ENCODE data around the gene ME1. TPM values are rescaled to one million over a fixed set of nuclear protein-coding genes. Genes with fewer than 3 reads are reported as not detected.
A peak's percentile ranks its signal among the peaks of the same experiment; 100 is the strongest.
"Not testable (repeated sequence)": the region's sequence is repeated elsewhere in the genome, so short reads cannot be mapped to it uniquely, and the experiment has no call there.

ME1 gene
- polyA plus RNA-seq, 2 of the 4 experiments (the other 2 are of a cell fraction): 59.1 to 60.6 TPM

DNA sequence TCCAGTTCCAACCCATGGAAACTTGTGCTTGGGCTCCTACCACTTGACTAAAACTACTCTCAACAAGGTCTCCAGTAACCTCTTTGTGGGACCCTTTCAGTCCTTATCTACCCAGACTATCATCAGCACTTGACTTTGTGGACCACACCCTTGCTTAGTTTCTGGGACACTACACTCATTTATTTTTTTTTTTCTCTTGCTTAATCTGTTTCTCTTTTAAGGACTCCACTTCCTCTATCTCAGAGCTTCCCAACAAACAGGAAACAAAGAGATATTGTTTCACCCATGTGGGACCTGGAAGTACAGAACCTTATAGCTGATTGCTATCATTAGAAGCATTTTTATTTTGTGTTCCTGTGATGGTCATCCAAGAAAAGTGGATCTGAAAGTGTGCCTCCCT lies 28.8 kb upstream of the ME1 start:
- Histone ChIP-seq H3K4me2 (no peak overlapping the region), H3K27ac (no peak overlapping the region), H3K4me1 (no peaks in the 10 kb centered on the region), H3K4me3 (no peak overlapping the region), H3K9me3 (no peaks in the 10 kb centered on the region)
- no peak for FAIRE-seq
- ChIA-PET POLR2A (no interaction called here), CTCF (interaction anchor here (1.7 kb wide), 1 partner anchor 52 kb away, joined by 4 read pairs; the partner anchor contains the start of gene PRSS35)
- no peak for ATAC-seq
- TF ChIP-seq EHF (CRISPR knock-in tag; IDR thresholded peaks at IDR 0.05): no peak
- TF ChIP-seq CHD2 (IDR thresholded peaks at IDR 0.05; ENCODE audit: low read length, partially characterized antibody): no peak
- TF ChIP-seq POLR2A (IDR thresholded peaks at IDR 0.05; ENCODE audit: low read length): no peak
- TF ChIP-seq NFE2L2 (conservative IDR thresholded peaks at IDR 0.05; ENCODE audit: low read length): no peak
- no peak for DNase-seq (ENCODE audit: low read depth in 1 of 2, low spot score in 1 of 2)

DNA sequence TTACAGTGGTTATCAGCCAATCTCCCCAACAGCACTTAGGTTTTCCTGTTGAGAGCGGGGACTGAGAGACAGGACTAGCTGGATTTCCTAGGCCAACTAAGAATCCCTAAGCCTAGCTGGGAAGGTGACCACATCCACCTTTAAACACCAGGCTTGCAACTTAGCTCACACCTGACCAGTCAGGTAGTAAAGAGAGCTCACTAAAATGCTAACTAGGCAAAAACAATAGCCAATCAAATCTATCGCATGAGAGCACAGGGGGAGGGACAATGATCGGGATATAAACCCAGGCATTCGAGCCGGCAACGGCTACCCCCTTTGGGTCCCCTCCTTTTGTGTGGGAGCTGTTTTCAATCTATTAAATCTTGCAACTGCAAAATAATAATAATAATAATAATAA lies 19.2 kb upstream of the ME1 start:
- H3K27ac ChIP-seq; ATAC-seq; POLR2A ChIA-PET; DNase-seq (ENCODE audit: low read depth in 1 of 2, low spot score in 1 of 2); H3K4me2 ChIP-seq; H3K4me1 ChIP-seq; H3K4me3 ChIP-seq; CTCF ChIA-PET; H3K9me3 ChIP-seq; FAIRE-seq: not testable (repeated sequence)
- 91% methylated on average over 6 of the region's 6 CpGs for WGBS (ENCODE audit: missing lambda C conversion rate)
- peak; percentile 63 for TF ChIP-seq MAFK (IDR thresholded peaks at IDR 0.05; ENCODE audit: partially characterized antibody)

DNA sequence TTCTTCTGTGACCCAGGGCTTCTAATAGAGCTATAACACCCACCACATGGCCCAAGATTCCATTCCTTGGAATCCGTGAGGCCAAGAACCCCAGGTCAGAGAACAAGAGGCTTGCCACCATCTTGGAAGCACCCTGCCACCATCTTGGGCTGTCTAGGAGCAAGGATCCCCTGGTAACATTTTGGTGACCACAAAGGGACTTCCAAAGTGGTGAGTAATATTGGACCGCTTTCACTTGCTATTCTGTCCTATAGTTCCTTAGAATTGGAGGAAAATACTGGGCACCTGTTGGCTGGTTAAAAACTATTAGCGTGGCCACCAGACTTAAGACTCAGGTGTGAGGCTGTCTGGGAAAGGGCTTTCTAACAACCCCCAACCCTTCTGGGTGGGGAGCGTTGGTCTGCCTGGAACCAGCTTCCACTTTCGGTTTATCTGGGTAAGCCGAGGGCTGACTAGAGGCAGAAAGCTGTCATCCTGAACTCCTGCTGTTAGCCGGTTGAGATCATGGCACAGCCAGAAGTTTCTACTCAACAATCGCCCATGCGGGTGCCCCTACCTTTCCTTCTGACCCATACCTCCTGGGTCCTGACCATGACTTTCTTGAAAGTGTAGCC lies 13.3 kb upstream of the ME1 start:
- CTCF ChIA-PET; POLR2A ChIA-PET; DNase-seq (ENCODE audit: low read depth in 1 of 2, low spot score in 1 of 2); H3K4me1 ChIP-seq; H3K27ac ChIP-seq; H3K4me2 ChIP-seq; H3K9me3 ChIP-seq; ATAC-seq; FAIRE-seq; H3K4me3 ChIP-seq: not testable (repeated sequence)
- WGBS (ENCODE audit: missing lambda C conversion rate): 84% methylated on average over 9 of the region's 9 CpGs

DNA sequence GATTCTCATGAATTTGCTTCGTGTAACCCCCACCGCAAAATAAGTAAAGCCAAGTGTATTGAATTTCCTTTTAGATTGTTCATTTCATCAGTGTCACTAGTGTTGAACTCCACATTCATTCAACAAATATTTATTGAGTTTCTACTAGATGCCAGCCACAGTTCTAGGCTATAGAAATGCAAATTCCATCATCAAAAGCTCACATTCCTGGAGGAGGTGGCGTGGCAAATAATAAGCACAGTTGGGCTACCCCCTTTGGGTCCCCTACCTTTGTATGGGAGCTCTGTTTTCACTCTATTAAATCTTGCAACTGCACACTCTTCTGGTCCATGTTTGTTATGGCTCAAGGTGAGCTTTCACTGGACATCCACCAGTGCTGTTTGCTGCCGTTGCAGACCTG lies 12.7 kb upstream of the ME1 start:
- DNase-seq (ENCODE audit: low read depth in 1 of 2, low spot score in 1 of 2) (no peak), ATAC-seq (no peak), FAIRE-seq (no peak)
- no peak overlapping the region for H3K27ac ChIP-seq
- TF ChIP-seq RARB (CRISPR knock-in tag; IDR thresholded peaks at IDR 0.05): no peak
- TF ChIP-seq, protein P1, sequence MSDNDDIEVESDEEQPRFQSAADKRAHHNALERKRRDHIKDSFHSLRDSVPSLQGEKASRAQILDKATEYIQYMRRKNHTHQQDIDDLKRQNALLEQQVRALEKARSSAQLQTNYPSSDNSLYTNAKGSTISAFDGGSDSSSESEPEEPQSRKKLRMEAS (IDR thresholded peaks at IDR 0.05): no peak
- TF ChIP-seq SREBF2 (IDR thresholded peaks at IDR 0.05): no peak
- no peak for TF ChIP-seq FOSL2 (IDR thresholded peaks at IDR 0.05)
- no peak for TF ChIP-seq FOSL2 (CRISPR knock-in tag; IDR thresholded peaks at IDR 0.05)
- no peak for TF ChIP-seq MYC (IDR thresholded peaks at IDR 0.05; ENCODE audit: borderline replicate concordance, low read length)
- no peak for TF ChIP-seq MAFK (IDR thresholded peaks at IDR 0.05; ENCODE audit: partially characterized antibody)
- no peak for TF ChIP-seq TP53 (CRISPR knock-in tag; IDR thresholded peaks at IDR 0.05)
- TF ChIP-seq ESRRA (IDR thresholded peaks at IDR 0.05; ENCODE audit: borderline replicate concordance, low read length): no peak
- TF ChIP-seq NFE2L2 (conservative IDR thresholded peaks at IDR 0.05; ENCODE audit: low read length): no peak
- TF ChIP-seq CHD4 (IDR thresholded peaks at IDR 0.05; ENCODE audit: borderline replicate concordance): no peak
- no peak for TF ChIP-seq HOXB13 (CRISPR knock-in tag; IDR thresholded peaks at IDR 0.05; ENCODE audit: low read depth)
- no peak for TF ChIP-seq CBX2 (IDR thresholded peaks at IDR 0.05; ENCODE audit: borderline replicate concordance, low read depth)
- no peak for TF ChIP-seq HOXA7 (CRISPR knock-in tag; IDR thresholded peaks at IDR 0.05)
- no peak for TF ChIP-seq TFCP2L1 (CRISPR knock-in tag; IDR thresholded peaks at IDR 0.05)
- no peak for TF ChIP-seq HEYL (CRISPR knock-in tag; IDR thresholded peaks at IDR 0.05)
- no peak for TF ChIP-seq CEBPB (IDR thresholded peaks at IDR 0.05)
- TF ChIP-seq RNF2 (IDR thresholded peaks at IDR 0.05; ENCODE audit: borderline replicate concordance, low read depth): no peak
- TF ChIP-seq EHMT2 (IDR thresholded peaks at IDR 0.05; ENCODE audit: low read depth): no peak
- TF ChIP-seq NR3C1 (IDR thresholded peaks at IDR 0.05): no peak
- TF ChIP-seq NPAS2 (CRISPR knock-in tag; IDR thresholded peaks at IDR 0.05; ENCODE audit: borderline replicate concordance): no peak
- WGBS (ENCODE audit: missing lambda C conversion rate): 65% methylated on average over 4 of the region's 4 CpGs
- H3K4me2 ChIP-seq: no peak overlapping the region
- no peaks in the 10 kb centered on the region for H3K9me3 ChIP-seq
- no peaks in the 10 kb centered on the region for H3K4me1 ChIP-seq
- POLR2A ChIA-PET: no interaction called here
- CTCF ChIA-PET: no interaction called here
- H3K4me3 ChIP-seq: no peak overlapping the region
